IPS-18c (cell line): ENCODE data around the gene NXPH3.

Experiments used
- H3K4me3 ChIP-seq: 2 replicates; pipeline ENCODE4 v1.7.0; 2013; ENCODE audit warnings: low read depth, mild to moderate bottlenecking, low read length, moderate library complexity; ENCODE audit not compliant: insufficient read depth
- H3K9me3 ChIP-seq: one replicate; pipeline ENCODE4 v1.6.1; 2013; ENCODE audit warnings: mild to moderate bottlenecking, low read length, moderate library complexity; ENCODE audit not compliant: control insufficient read depth, insufficient read depth

NXPH3 gene

GRCh38 chr17:49600949-49601348, 25.3 kb downstream of the NXPH3 start:
- H3K9me3 ChIP-seq: no peaks in the 10 kb centered on the region

DNA sequence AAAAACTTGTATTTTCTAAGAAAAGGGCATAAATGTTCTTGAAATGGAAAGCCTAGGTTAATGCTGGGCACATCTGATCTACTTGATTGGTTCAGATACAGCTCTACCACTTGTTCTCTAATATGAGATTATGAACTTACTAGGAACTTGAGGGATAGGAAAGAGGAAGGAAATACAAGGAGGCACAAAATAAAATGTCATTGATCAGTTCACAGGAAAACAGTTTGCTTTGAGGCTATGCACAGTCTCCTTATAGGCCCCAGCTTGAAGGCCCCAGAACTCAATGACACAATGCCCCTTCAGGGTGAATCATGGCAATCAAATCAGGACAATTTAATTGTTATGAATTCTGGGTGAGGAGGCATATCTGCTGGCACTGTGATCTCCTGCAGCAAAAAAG, 27.1 kb downstream of the NXPH3 start:
- Histone ChIP-seq H3K9me3 (no peaks in the 10 kb centered on the region), H3K4me3 (no peak overlapping the region)

More at GRCh38 chr17:49600949-49601348, 25.3 kb downstream of the NXPH3 start:
- H3K4me3 ChIP-seq: no peak overlapping the region

DNA sequence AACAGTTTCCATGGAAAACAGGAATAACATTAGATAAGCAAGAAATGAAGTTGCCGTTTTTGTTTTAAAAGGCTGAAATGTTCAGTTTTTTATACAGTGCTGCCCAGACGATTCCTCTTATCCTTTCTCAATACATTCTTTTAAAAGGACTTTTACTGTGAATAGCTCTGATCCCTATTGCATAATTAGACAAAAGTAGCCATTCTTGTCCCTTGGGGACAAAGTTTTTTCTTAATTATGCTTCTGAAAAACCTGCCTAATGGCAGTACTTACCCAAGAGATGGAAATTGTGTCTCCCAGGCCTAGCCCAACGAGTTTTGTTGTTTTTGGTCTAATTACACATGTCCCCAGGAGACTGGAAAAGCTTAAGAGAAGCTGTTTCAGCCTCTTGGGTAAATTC, 27.6 kb downstream of the NXPH3 start:
- Histone ChIP-seq H3K9me3 (no peaks in the 10 kb centered on the region), H3K4me3 (no peak overlapping the region)

DNA sequence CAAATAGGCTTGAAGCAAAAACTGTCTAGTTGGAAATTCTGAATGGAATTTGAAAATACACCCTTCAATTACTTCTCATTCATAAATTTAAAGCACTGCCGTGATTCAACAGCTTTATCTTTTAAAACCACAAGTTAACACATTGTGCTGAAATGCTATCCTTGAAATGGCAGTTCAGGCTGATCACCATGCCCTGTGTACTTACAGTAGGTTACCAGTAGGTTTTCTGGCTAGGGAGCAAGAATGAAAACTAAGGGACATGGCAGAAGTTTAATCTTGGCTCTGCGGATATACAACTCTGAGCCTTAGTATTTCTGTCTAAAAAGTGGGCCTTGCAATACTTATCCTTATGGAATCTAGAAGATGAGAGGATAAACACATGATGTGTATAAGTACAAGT, 28.0 kb downstream of the NXPH3 start:
- no peaks in the 10 kb centered on the region for H3K9me3 ChIP-seq
- H3K4me3 ChIP-seq: no peak overlapping the region

GRCh38 chr17:49604314-49604869, 28.7 kb downstream of the NXPH3 start:
- Histone ChIP-seq H3K4me3 (no peak overlapping the region), H3K9me3 (no peaks in the 10 kb centered on the region)

DNA sequence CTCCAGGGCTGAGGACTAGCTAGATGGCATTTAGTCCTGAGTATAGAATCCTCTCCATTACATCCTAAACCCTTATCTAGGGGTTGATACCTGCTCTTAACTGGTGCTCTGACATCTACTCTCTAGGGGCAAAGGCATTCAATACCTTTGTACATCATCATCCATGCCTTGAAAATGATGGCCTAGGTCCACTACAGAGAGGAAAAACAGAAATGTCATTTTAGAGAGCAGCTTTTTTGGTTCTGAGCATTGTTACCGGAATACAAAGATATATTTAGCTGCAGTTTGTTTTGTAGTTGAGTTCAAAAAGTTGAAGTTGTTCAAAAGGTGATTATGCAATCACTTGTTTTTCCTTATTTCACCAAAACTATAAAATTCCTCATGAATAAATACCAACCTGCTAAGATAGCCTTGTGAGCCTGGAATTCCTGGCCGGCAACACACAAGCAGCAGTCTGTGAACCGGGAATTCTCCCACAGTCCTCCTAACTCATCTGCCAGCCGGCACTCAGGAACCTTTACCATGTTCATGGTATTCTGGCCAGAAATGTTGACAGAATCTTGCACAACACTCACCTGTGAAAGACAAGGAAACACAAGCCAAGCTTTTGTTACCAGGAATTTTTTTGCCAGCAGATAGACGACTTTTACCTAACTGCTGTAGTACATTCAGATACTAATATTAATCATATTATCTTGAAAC, 35.4 kb downstream of the NXPH3 start:
- no peaks in the 10 kb centered on the region for H3K9me3 ChIP-seq
- H3K4me3 ChIP-seq: no peak overlapping the region

DNA sequence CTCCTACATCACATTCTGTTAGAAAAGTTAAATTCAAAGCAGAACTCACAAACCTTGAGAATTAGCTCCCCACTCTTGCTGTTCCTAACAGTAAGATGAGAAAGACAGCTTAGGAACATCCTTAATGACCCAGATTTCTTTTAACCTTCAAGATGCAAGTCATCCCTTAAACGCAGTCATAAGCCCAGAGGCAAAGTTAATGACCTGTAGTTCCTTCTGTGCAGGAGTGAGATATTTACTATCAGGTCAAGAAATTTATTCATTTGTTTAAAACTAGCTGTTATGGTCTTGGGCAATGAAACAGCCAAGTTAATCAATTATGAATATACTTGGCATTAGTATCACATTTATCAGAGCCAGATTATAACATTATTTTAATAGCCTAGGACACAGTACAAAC, 37.1 kb downstream of the NXPH3 start:
- H3K9me3 ChIP-seq: no peaks in the 10 kb centered on the region
- no peak overlapping the region for H3K4me3 ChIP-seq

GRCh38 chr17:49613182-49613800, 37.6 kb downstream of the NXPH3 start:
- H3K4me3 ChIP-seq: no peak overlapping the region
- no peaks in the 10 kb centered on the region for H3K9me3 ChIP-seq

DNA sequence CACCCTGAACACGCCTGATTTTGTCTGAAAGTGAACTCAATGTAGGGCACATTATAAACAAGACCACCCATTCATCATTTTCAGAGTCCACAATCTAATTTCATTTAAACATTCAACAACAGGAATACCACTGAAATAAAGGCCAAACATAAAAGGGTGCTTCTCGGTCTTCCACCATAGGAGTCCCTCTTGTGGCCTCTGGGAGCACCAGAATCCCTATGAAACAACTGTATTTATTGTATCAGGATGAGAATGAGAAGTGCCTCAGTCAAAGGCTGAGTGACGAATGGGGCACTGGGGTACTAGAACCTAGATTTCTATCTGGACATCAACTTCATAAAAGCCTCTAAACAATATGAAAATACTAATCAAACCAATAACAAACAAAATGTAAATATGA, 40.4 kb downstream of the NXPH3 start:
- H3K9me3 ChIP-seq: no peaks in the 10 kb centered on the region

DNA sequence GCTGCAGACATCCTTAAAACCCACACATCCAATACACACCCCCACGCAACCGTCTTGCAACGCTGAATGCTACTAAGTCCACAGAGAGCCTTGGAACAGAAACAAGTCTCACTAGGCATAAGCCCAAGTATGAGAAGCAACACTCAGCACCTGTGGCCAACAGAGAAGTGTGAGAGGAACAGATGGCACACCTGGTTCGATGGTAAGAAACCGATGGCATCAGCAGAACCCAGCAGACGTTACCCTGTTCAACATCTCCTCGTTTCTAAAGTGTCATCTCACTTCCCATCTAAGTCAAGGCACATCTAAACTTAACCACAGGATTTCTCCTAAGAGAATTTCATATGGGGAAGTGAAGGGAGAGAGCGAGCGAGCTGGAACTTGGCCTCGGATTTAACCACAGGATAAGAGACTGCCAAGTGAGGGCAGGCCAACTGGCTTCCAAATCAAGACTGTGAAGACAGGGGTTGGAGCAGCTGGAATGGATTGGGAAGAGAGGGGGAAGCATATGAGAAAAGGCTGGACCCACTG, 41.0 kb downstream of the NXPH3 start:
- no peak overlapping the region for H3K4me3 ChIP-seq
- H3K9me3 ChIP-seq: no peaks in the 10 kb centered on the region

More for the DNA sequence above, 40.4 kb downstream of the NXPH3 start:
- no peak overlapping the region for H3K4me3 ChIP-seq

DNA sequence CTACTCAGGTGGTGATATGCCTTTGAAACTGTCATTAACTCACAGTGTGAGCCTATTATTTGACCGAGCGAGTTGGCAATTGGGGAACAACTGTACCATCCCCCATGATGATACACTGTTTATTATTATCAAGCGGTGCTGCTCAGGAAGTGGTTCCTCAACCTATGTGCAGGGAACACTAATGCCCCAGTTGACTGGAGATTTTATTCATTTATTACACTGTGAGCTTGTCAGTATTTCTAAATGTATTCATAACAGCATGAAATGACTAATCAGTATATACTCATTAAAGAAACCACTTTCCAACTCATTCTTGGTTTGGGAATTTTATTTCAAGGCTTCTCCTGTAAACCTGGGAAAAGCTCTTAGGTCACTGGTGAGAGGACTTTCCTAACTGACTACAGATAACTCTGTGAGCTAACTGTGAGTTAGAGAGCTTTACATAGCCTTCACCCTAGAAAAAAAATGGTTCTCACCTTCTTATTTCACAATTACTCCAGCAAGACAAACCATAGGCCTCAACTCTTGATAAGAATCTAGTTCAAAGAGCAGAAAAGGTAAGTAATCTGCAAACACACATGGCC, 42.4 kb downstream of the NXPH3 start:
- Histone ChIP-seq H3K4me3 (no peak overlapping the region), H3K9me3 (no peaks in the 10 kb centered on the region)

GRCh38 chr17:49621420-49621819, 45.7 kb downstream of the NXPH3 start:
- no peak overlapping the region for H3K4me3 ChIP-seq

DNA sequence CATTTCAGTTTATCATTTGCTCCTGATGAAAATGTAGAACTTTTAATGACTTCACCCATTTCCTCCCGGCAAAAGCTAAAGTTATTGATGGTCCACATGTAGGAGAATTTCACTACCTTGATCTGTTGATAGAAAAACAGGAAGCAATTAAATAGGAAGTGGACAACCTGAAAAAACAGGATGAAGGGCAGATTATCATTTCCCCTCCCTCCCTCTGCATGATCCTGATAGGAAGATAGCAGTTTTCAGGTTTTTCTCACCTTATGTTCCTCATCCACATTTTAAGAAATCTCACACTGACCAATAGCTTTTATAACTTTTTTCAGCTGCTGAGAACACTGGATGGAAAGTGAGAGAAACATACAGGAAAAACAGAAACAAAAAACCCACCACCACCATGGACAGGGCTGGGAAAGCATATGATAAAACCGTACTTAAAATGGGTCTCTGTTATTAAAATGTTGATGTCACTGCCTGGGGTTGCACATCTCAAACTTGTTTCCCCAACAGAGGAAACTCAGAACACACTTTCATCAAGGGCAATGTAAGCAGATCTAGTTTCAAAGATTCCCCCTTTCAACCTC, 46.4 kb downstream of the NXPH3 start:
- Histone ChIP-seq H3K4me3 (no peak overlapping the region), H3K9me3 (no peaks in the 10 kb centered on the region)

More at GRCh38 chr17:49621420-49621819, 45.7 kb downstream of the NXPH3 start:
- no peaks in the 10 kb centered on the region for H3K9me3 ChIP-seq

DNA sequence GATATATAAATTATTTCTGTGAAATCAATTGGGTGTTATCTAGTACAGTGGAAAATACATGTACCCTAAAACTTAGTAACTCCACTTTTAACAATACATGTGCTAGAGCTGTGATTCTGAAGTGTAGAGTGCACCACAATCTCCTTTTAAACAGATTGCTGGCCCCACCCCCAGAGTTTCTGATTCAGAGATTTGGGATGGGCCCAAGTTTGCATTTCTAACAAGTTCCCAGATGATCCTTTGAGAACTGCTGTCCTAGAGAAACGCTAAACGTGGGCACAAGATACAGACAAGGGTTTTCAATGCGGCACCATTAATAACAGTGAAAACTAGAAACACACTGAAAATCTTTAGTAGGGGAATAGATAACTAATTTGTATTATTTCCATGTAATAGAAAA, 49.2 kb downstream of the NXPH3 start:
- Histone ChIP-seq H3K4me3 (no peak overlapping the region), H3K9me3 (no peaks in the 10 kb centered on the region)

DNA sequence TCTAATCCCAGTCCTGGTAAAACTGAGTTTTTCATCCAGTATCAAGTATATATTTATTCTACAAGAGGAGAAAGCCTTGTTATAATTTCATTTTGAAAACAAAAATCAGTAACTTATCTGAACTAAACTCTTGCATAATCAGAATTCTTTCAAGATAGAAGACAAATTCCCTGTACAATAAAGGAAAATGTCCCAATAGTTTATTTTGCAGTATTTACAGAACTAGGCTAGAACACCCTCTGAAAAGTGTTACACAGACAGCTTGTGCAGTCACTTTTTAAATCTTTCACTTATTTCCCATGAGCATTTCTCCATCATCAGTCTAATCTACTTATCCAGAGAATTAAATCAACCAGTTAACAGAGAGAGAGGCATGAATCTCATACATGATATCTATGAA, 53.8 kb downstream of the NXPH3 start:
- no peaks in the 10 kb centered on the region for H3K9me3 ChIP-seq
- no peak overlapping the region for H3K4me3 ChIP-seq

- Histone ChIP-seq H3K4me3 (no peak overlapping the region), H3K9me3 (no peaks in the 10 kb centered on the region)
Measured at GRCh38 chr17:49630113-49630900, 54.6 kb downstream of the NXPH3 start.

DNA sequence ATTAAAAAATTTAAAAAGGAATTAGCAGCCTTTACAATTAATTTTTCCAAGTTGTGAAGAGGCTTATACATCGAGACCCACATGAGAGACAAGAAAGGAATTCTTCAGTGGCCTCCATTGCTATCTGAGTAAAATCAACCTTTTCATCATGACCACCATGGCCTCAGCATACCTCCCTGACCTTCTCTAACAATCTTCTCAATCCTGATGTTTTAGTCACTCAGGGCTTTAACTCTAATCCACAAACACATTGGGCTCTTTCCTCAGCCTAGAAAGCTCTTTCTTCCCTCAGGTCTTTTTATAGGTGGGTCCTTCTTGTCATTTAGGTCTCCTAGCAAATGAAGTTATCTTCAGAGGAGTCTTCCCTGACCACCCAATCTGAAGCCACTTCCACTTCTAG, 55.8 kb downstream of the NXPH3 start:
- Histone ChIP-seq H3K4me3 (no peak overlapping the region), H3K9me3 (no peaks in the 10 kb centered on the region)
